GM21825 (cell line): ENCODE data around the gene PTPN22.

Experiments used
- ATAC-seq: cut with Tn5 transposase; IDR thresholded peaks from one replicate; pipeline ENCODE4 v1.9.1; 2021; ENCODE audit warnings: mild to moderate bottlenecking, moderate library complexity; ENCODE audit not compliant: unreplicated experiment

Gene PTPN22

DNA sequence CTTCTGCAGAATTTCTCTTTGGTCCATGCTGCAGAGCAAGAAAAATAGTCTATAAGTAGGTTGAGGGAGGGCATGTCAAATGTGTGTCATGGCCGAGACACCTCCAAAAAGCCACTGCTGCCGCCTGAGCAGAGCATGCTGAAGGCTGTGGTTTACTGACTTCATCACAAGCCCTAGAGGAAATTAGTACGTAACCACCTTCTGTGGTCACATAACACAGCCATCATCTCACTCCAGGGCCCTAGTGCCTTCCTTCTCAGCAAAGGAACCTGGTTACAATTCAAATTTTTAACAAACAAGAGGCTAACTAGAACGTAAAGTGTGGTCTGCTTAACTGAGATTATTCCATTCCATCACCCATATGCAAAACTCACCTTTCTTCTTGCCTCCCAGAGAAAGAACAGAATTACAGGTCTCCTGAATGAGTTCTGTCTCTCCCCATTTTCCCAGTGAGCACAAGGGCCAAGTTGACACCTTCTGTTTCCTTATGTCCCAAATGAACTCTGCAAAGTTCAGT lies at the start of gene PTPN22:
Gene PTPN22, minus strand, starts transcription at position 116 of the 517 bp plus-strand sequence.
- peak; percentile 87 for ATAC-seq

DNA sequence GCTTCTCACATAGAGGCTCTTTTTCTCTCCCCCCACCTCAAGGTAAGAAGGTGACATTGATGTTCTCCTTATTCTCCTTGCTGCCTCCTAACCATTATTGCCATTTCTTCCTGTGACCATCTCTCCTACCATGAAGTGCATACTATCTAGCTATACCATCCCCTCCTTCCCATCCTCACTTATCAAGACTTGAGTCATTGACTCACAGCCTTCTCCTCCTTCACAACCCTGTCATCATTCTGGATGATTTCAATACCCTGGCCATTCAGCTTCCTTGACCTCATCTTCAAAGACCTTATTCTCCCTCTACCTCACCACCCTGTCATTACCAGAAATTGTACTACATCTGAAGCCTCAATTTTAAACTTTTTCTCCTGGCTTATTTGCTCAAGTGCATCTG lies 46.7 kb upstream of the PTPN22 start:
- ATAC-seq = no peak

DNA sequence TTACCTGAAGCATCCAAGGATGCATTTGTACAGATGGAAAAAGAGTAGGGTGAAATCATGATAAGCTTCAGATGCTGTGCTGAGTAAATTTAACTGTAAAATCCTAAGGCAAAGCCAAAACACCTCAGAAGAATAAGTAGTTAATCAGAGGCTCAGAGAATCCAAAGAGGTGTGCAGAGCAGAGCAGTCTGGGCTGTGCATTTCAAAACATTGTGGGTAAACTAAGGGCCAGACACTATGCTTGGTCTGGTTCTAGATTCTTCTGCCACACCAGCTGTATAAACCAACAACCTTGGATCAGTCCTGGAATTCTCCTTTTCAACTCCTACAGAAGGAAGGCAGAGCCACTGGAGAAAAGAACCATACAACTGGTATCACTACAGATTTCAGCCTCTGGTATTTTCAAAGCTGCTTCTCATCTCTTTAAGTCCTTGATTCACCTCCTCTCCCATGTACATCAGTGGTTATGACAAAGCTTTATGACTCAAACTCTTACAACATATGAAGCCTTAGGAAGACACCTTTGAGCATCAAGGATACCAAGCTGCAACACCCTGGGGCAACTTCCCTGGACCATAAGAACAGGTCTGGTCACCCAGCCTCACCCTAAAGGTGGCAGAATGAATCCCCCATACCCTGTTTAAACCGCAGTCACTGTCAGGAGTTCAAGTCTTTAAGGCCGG lies 46.0 kb upstream of the PTPN22 start:
- no peak for ATAC-seq

DNA sequence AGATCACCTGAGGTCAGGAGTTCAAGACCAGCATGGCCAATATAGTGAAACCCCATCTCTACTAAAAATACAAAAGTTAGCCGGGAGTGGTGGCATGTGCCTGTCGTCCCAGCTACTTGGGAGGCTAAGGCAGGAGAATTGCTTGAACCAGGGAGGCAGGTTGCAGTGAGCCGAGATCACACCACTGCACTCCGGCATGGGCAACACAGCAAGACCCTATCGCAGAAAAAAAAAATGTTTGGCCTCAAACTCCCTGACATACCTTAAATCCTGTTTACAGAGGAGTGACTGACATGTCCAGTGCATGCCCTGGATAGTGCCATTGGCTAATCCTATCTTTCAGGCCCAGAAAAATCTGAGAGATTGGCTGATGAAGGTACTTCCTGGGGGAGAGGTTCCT lies 45.5 kb upstream of the PTPN22 start:
- no peak for ATAC-seq

DNA sequence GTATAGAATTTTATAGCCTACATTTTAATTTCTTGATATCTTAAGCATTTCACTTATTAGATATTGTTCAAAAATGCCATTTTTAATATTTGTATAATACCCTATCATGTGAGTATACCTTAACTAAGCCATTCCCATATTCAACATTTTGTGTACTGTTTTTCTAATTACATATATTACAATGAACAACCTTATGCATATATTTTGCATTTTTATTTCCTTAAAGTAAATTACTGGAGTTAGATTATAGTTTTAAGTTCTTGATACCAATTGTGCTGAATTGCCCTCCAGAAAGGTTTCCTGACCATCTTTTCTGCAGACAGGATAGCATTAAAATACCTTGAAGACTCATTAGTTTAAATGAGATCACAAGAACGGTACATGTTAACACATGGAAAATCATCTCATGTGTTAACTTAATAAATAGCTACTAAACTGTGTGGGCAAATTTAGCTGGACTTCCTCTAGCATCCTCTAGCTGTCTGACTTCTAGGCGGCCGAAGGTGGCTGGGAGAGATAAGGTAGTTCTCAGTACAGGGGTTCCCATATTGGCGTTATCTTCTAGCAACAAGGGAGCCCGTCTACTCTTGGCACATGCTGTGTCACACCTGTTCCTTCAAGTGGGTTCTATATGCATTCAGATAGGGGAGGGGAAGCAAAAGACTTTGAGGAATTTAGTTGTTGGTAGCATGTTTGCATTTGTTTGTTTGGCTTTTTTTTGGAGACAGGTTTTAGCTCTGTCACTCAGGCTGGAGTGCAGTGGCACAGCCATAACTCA lies 42.6 kb upstream of the PTPN22 start:
- ATAC-seq = no peak

DNA sequence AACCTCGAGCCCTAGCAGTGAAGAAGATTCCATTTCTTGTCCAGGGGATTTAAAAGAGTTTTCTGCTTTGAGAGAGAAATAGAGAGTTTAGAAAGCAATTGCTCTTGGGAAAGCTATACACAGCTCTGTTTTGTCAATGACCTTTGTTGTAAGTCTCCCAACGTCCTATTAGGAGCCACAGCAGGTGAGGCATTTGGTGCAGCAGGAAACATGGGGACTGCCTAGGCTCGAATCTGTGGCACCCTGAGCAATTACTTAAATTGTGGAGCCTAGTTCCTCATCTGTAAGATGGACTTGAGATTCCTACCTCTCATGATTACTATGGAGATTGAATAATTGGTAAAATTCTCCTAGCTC lies 41.8 kb upstream of the PTPN22 start:
- ATAC-seq = no peak

DNA sequence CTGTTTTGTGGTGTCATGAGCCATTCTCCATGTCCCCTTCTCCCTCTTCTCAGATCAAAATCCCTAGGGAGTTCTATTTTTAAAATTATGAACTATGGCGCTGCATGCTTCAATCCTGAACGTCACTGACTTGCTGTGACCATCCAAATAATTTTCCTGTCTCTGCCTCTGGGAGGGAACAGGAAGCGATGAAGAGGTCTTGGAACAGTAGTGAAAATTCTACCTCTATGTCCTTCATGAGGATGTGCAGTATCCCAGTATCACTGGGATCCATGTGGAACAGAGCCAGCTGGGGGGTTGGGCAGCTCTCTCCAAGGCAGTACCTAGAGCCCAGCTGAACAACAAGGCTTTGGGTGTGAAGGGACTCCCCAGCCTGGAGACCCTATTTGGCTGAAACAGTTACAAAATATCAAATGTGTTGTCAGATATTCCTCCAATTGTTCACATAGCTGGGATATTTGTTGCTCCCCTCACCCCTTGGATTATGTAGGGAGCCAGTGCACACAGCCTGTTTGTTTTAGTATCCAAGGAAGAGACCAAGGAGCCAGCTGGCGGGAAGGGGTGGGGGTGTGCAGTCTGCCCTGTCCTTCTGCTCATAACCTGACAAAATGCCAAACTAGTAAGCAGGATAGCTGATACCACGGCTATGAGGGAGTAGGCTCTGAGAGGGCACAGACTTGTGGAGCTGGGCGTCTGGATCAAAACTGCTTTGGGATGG lies 41.2 kb upstream of the PTPN22 start:
- ATAC-seq = no peak

DNA sequence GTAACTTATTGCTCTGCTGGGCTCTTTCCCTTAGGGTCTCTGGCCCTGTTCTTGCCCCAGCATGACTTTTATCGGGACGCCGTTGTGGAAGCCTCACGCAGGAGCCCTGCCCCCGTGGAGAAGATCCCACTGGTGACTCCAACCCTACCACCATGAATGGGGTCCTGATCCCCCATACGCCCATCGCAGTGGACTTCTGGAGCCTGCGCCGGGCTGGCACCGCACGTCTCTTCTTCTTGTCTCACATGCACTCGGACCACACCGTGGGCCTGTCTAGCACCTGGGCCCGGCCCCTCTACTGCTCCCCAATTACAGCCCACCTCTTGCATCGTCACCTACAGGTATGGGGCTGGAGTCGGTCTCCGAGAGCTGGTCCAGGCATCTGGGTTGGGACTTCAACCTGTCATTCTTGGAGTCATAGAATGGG lies 33.9 kb upstream of the PTPN22 start:
- peak; percentile 0 for ATAC-seq

DNA sequence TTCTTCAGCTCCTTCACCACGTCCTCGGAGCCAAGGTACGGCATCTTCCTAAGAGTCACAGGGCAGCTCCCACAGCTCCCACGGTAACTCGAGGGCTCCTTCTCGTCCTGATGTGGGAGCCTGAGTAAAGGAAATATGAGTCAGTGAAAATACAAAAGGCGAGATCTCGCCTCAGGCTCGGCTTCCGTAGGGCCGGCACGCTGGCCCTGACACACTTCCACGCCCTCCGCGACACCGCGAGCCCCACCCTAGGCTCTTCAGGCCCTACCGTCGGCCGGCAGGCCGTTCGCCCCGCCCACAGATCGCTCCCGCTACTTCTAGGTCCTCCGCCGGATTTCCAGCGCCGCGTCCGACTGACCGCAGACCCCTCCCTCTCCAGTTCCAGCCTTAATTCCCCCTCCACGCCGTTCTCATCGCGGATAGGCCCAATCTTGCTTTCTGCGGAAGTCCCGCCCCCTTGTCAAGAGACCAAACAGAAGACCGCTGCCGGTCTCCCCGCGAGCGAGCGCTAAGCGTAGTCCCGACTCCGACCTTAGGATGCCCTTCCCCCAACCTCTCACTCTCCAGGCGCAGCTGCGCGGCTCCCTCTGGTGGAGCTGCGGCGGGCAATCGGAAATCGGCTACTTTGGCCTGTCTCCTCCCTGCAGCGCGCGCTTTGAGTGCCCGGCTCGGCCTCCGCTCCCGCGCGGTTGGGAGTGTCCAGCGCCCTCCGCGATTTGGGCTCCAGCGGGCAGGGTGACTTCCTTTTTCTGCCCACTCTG lies 33.3 kb upstream of the PTPN22 start, which contains the start of the genes AP4B1 and DCLRE1B:
Gene AP4B1, minus strand, starts transcription at position 126 of the 761 bp plus-strand sequence. Its CDS starts 82 bp downstream, at position 44.
Gene DCLRE1B, plus strand, starts transcription at position 653 of the 761 bp plus-strand sequence. CDS start 261 bp downstream, outside the sequence.
- ATAC-seq = peak; percentile 88

DNA sequence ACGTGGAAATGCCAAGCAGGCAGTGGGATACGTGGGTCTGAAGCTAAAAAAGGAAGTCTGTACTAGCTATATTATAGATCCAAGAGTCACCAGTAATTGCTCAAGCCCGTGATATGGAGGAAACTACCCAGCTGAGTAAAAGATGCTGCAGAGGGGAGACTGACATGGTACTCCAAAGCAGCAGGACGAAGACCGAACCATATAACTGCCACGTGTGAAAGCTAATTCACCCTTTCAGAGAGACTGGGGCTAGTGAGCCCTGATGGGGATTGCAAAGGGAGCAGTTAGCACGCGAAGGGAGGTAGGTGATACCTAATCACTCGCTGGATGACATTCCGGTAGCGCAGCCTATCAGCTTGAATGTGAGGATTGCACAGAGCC lies 32.8 kb upstream of the PTPN22 start:
- ATAC-seq = peak; percentile 28

DNA sequence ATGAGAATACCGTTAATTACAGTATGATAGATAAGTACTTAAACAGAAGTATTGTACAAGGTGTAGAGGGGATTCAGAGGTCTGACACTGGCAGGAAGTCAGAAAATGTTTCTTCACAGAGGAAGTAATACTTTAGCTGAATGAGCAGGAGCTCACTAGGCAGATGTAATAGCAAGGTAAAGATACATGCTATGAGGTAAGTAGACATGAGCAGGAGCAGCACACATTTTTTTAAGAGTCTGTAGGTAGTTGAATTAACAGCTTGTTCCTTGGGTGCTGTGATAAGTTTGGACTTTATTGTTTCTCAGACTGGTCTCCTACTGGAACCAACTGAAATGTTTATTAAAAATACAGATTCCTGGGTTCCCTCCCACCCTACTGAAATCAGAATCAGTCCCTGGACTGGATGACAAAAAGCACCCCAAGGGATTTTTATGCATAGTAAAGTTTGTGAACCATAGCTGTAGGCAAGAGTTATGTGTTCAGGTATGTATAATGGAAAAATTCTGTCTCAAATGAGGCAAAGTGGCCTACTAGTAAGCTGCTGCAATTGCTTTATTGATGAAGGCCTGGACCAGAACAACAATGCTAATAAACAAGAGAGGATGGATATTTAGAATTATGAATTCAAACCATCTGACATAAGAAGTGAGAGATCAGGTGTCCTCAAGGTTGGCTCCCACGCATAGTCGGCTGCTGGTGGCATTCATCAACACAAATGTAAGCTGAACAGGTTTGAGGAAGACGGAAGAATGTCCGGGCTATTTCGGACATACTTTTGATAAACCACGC lies 32.2 kb upstream of the PTPN22 start:
- no peak for ATAC-seq

DNA sequence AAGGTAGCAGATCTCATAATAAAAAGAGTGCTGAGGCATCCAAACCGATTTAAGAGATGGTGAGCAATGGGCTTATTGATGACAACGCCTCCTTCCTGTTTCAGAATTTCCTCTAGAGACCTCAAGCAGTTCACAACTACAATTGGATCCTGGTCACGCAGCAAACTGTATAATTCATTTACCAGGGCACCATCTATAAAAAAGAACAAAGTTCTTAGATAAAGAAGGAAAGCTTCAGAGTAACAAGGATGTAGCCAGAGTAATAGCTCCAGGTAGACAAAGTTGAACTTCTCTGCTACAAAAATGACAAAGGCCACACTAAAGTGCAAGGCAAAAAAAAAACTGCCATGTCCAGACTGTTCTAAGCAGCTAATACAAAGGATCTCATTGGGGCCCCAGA lies 29.7 kb upstream of the PTPN22 start:
- ATAC-seq = no peak

DNA sequence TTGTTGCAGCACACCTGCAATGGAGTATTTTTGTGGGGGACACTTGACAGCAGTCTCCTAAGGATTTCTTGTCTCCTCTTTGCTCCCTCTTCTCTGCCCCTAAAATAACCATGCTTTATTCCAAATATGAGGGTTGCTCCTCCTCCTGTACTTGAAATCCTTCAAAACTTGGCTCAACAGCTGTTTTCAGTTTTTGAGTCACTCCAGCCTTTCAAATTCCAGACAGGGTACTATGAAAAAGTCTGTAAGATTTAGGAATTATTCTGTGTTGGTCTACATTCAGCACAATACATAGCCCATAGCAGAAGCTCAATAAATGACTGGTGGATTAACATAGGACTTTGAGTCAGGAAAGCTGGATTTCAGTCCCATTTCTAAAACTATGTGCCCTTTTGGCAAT lies 27.6 kb upstream of the PTPN22 start:
- ATAC-seq = no peak

DNA sequence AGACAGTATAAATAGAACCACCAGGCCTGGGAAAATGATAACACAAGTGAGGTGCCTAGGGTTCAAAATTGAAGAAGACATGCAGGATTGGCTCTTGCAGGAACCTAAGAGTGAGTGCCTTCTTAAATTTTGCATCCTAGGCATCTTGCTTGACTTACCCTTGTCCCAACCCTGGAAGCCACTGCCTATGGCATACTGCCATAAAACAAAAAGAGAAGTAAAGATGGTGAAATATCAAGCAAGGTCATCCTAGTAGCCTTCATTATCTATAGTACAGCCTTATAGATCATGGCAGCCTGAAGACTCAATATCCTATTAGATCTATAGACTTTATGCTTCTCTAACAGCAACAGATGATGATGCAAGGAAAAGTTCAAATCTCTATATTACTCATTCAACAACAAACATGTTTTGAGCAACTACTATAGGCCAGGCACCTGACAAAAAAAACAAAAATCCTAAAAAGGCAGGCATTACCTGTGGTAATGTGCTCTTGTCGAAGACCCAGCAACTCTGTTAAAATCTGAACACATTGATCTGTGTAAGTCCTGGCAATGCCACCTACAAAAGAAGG lies 26.8 kb upstream of the PTPN22 start:
- no peak for ATAC-seq

DNA sequence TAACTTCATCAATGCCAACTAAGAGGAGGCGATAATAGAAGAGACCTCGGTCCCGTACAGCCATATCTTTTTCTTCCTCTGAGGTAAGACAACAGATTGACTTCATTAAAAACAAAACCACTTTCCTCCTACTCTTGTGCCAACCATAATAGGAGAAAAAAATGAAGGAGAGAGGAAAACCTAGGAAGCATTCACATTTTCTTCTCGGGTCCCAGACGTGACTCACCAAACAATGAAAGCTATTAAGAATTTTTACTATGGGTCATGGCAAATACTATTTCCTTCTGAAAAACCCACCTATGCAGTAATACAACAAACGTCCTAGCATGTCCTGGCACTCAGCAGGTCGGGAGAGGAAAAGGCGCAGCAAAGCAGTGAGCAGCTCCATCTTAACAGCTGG lies 24.4 kb upstream of the PTPN22 start:
- no peak for ATAC-seq

DNA sequence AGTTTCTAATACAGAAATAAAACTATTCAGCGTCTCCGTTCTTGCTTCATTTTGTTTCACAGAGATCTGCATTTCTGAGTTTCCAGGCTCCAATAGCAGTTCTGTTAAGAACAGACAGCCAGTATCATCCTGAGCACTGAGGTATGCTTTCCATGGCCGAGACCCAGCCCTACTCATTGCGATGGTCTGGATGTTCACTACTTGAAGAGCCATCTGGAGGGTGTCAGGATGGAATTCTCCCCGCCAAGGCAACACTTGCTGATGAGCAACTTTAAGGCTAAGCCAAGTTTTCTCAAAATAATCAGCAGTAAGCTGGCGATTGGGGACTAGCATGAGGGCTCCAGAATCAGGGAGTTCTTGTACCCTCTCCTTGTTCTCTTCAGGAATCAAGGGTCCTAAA lies 23.6 kb upstream of the PTPN22 start:
- no peak for ATAC-seq

DNA sequence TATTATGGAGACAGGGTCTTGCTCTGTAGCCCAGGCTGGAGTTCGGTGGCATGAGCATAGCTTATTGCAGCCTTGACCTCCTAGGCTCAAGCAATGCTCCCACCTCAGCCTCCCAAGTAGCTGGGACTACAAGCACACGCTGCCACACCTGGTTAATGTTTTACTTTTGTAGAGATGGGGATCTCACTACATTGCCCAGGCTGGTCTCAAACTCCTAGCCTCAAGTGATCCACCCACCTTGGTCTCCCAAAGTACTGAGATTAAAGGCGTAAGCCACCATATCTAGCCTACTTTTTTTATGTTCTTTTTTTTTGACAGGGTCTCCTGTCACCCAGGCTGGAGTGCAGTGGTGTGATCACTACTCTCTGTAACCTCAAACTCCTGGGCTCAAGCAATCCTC lies 21.8 kb upstream of the PTPN22 start:
- no peak for ATAC-seq

DNA sequence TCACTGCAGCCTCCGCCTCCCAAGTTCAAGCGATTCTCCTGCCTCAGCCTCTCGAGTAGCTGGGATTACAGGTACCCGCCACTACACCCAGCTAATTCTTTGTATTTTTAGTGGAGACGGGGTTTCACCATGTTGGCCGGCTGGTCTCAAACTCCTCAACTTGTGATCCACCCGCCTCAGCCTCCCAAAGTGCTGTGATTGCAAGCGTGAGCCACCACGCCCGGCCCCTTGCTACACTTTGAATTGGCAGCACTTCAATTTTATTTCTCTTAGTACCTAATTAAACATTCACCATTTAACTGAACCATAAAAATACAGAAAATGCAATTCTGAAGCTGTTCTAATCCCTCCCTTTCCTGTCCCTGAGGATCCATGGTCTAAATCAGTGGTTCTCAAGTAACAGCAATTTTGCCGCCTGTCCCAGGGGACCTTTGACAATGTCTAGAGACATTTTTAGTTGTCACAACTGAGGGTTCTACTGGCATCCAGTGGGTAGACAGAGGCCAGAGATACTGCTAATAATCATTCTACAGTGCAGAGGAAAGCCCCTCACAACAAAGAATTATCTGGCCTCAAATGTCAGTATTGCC lies 20.2 kb upstream of the PTPN22 start:
- no peak for ATAC-seq

DNA sequence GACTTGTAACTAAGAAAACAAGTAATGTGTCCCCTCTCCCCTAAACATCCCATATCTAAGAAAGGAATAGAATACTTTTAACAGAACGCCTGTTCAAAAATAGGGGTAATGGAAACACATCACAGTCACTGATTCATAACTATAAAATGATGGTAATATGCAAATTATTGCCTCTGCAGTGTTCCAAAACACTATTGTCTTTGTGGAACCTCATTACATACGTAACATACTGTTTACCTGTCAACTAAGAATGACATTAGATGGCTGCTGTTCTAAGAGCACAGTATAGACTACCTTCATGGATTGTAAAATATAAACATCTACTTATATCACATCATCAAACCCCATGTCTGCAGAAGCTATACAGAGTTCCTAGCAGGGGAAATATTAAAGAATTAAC lies 19.3 kb upstream of the PTPN22 start:
- ATAC-seq = no peak
